PFSK-1 (cell line): Measurements from ENCODE around the gene STIP1.

ENCODE experiments used
- FOXP2 ChIP-seq: optimal IDR thresholded peaks from 2 replicates; pipeline ENCODE3; 2011; ENCODE audit warnings: borderline replicate concordance, control low read depth, inconsistent platforms; ENCODE audit not compliant: insufficient read depth; ENCODE audit errors: extremely low read length, extremely low read depth
- POLR2AphosphoS5 ChIP-seq: IDR thresholded peaks from 2 replicates; pipeline ENCODE4 v1.6.1; 2012; ENCODE audit warnings: low read depth, mild to moderate bottlenecking, control low read depth, low read length, moderate library complexity
- REST ChIP-seq, 2 experiments: IDR thresholded peaks; 2 replicates each; pipeline versions ENCODE4 v1.6.1 to v1.8.0; 2011 to 2012; ENCODE audit warnings: low read depth in 2 of 2, low read length in 2 of 2, control low read depth in 1 of 2, inconsistent platforms in 1 of 2, mild to moderate bottlenecking in 1 of 2, moderate library complexity in 1 of 2; ENCODE audit not compliant: insufficient read depth in 1 of 2
- SIN3A ChIP-seq: IDR thresholded peaks from 2 replicates; pipeline ENCODE4 v1.6.1; 2012; ENCODE audit warnings: mild to moderate bottlenecking, low read length, moderate library complexity, borderline replicate concordance; ENCODE audit not compliant: insufficient read depth
- TAF1 ChIP-seq: IDR thresholded peaks from 2 replicates; pipeline ENCODE4 v1.6.1; 2012; ENCODE audit warnings: low read length, control low read depth, borderline replicate concordance; ENCODE audit not compliant: insufficient read depth

The STIP1 gene

GRCh38 chr11:64211181-64211872, 25.4 kb downstream of the STIP1 start:
- TF ChIP-seq POLR2AphosphoS5 (no peak), REST (IDR thresholded peaks at IDR 0.05; ENCODE audit: insufficient read depth in 1 of 2, low read depth in 2 of 2, low read length in 2 of 2) (no peak), TAF1 (no peak), SIN3A (no peak), FOXP2 (no peak)

GRCh38 chr11:64216879-64217278, 30.9 kb downstream of the STIP1 start:
- no peak for TF ChIP-seq POLR2AphosphoS5
- no peak for TF ChIP-seq REST (IDR thresholded peaks at IDR 0.05; ENCODE audit: insufficient read depth in 1 of 2, low read depth in 2 of 2, low read length in 2 of 2)
- no peak for TF ChIP-seq FOXP2
- no peak for TF ChIP-seq SIN3A
- no peak for TF ChIP-seq TAF1

GRCh38 chr11:64218628-64219353, 32.8 kb downstream of the STIP1 start:
- TF ChIP-seq TAF1: no peak
- no peak for TF ChIP-seq POLR2AphosphoS5
- TF ChIP-seq FOXP2: no peak
- TF ChIP-seq SIN3A: no peak
- TF ChIP-seq REST (IDR thresholded peaks at IDR 0.05; ENCODE audit: insufficient read depth in 1 of 2, low read depth in 2 of 2, low read length in 2 of 2): no peak

- TF ChIP-seq TAF1 (no peak), POLR2AphosphoS5 (no peak), FOXP2 (no peak), SIN3A (no peak), REST (IDR thresholded peaks at IDR 0.05; ENCODE audit: insufficient read depth in 1 of 2, low read depth in 2 of 2, low read length in 2 of 2) (no peak)
Observed at GRCh38 chr11:64219354-64219684, 33.3 kb downstream of the STIP1 start.
